DMS 273 (cell line): ENCODE measurements around the gene FGR.

Experiments used
- DNase-seq: peaks from one replicate; lab custom pipeline; 2025; ENCODE audit not compliant: unreplicated experiment; lab: John Stamatoyannopoulos, UW

FGR gene

DNA sequence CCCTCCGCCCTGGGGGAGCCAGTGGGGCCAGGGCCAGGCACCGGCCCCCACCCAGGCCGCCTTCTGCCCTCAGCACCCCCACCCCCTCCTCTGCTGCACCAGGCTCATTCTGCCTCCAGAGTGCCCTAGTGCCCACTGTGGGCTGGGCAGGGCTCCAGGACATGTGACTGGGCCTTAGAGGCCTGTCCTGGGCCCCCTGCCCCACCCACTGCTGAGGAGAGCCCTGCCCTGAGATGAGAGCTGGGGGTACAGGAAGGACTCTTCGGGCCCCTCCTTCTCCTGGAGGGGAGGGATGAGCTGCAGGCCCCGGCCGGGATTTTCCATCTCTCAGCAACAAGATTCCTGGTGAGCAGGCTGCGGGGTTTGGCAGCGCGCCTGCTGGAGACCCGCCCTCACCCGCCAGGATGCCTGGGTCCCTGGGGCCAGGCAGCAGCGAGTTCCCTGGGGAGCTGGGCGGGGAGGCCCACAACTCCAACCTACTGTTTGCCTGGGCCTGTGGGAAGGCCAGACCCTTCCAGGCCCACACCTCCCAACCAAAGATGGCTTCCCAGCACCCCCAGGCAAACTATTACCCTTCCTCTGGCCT is 45.1 kb downstream of the FGR start:
- DNase-seq = peak; percentile 31

DNA sequence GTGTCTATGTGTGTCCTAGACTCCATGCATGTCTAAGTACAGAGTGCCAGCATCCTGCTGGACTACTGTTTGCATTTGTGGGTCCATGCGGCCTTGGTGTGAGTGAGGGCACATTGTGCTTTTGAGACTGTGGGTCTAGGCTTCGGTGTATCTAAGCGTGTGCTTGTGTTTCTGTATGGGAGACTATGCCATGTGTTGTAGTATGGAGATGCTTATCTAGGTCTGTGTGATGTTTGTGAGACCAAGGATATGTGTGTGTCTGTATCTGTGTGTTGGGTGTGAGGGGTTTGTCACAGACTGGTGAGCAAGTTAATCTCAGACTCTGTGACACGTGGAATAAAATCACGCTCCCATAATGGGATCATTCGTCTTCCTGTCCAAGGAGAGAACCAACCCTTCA is 45.5 kb downstream of the FGR start:
- DNase-seq = no peak

DNA sequence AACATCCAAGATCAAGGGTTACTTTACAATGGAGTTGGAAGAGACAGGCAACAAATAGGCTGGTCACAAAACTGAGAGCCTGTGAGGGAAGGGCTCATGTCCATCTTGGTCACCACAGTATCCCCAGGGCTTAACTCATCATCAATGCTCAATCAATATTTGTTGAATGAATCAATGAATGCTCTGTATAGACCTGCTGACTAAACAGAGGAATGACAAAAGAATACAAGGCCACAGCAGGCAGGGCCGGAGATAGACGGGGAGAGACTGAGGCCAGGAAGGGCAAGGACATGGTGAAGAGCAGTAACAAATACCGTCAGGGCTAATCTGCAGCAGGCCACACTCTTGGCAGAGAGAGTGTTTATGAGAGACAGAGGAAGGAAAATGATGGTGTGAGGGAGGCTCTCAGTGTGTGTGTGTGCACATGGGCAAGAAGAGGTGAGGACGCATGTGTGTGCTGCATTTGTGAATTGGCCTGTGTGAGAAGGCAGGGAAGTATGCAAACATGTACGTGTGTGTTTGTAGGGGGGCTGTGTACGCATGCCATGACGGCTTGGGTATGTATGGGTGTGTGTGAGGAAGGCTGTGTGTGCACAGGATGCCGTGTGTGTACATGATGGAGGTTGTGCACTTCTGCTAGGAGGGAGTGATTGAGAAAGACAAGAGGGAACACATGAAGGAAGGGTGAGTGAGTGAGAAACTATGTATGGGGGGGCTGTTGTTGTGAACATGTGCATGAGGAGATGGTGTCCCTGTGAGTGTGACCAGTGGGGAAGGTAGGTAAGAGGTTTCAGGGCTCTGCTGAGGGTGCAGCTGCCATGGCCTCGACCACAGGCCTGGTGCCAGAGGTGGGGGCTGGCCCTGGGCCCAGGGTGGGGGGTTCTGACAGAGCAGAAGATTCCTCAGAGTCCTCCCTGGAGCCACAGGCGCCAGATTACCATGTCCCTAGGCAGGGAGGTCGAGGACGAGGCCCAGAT is 46.4 kb downstream of the FGR start:
- DNase-seq = no peak

DNA sequence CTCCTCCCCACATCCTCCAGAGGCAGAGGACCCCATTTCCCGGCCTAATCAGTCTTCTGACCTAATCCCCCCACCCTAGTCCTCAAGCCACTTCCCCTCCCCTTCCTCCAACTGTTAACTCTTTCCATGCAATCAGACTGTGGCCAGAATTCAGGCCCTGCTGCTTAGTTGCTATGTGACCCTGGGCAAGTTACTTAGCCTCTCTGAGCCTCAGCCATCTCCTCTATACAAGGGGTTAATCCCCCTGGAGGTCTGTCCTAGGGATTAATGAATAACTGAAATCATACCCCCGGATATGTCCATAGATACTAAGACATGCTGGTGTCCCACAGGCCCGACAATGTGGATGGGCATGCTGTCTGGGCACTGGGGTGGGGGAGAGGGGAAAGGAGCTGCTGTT is 49.3 kb downstream of the FGR start:
- no peak for DNase-seq

DNA sequence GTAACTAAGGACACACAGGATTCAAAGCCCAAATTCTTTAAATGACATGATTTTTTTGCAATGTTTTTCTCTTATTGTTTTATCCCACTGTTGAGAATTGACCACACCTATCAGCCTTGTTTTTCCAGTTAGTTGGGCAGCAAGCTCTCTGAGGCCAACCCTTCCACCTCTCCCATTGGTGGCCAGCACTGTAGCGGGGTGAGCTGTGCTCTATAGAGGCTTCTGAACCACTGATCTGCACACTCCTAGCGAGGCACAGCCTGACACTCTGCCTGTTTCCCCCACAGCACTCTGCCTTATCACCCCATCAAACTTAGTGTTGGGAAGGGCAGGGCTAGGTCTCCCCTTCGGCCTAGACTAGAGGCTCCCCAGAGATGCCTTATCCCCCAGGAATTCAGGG is 50.5 kb downstream of the FGR start:
- DNase-seq = no peak

DNA sequence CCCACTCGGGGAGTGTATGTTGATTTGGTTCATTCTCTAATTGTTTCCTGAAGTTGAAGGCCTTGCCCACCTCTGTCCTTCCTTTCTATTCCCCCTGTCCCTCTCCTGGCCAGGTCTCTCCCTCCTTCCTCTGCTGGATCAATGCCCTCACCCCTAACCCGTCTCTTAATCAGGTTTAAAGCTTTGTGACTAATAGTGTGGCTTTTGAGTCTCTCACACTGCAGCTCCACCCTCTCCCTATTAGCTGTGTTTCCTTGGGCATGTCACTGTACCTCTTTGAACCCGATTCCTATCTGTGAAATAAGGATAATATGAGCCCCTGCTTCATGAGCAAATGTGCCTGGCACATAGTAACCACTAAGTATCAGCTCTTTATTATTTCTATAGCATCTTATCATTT is 51.5 kb downstream of the FGR start:
- no peak for DNase-seq

DNA sequence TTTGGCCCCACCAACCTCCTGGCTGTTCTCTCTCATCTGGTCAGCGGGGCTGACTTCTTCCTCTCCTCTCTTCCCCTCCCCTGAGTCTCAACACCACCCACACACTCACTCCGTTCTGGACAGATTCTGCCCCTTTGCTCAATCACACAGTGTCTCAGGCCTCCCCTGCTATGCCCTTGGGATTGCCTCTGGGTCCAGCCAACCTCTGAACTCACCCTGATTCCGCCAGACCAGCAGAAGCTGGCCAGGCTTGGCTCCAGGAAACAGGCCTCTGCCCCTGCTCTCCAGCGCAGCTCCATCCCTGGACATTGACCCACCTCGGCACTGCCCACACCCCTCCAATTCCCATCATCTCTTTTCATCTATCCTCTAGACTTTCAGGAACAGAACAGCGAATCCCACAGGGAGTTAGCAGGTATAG is 53.2 kb downstream of the FGR start:
- no peak for DNase-seq

DNA sequence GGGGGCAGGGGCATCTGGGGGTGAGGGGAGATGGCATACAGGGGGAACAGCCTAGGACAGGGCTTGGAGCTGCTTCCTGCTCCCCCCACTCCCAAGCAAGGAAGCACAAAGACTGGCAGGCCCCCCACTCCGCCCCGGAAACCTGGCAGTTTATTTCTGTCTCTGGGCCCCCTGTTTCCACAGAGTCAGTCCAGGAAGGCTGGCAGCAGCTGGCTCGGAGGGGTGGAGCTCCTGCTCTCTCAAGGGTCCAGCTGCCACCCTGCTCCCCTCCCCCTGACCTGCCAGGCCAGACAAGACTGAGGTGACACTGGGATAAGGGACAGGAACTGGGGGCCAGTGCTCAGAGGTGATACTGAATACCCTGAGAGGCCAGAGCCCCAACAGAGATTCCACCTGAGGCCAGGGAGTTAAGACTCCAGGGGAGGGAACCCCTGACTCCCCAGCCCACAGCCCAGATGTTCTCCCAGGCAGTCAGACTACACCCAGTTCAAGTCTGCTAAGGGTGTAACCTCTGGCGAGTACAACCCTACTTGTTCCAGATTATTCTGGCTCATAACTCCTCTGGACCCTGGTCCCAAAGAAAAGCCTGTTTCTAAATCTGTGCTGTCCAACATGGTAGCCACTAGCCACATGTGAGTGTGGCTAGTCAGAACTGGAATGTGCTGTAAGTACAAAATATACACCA is 57.3 kb downstream of the FGR start:
- peak; percentile 75 for DNase-seq

DNA sequence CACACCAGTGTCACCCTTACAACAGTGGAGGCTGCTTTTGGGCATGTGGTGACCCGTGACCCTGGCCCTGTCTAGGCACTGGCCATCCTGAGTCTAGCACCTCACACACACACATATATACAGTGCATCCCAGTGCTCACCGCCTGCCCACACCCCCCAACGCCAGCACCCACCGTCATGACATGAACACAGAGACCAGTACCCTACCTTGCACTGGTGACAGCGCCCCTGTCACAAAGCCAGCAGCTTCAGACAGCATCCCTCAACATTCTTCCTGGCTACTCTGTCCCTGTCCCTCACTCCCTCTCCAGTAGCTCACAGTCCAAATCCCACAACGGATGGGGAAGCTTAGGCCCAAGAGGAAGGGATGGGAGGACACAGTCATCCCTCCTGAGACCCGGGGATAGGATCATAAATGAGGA is 58.2 kb downstream of the FGR start:
- DNase-seq = peak; percentile 35

DNA sequence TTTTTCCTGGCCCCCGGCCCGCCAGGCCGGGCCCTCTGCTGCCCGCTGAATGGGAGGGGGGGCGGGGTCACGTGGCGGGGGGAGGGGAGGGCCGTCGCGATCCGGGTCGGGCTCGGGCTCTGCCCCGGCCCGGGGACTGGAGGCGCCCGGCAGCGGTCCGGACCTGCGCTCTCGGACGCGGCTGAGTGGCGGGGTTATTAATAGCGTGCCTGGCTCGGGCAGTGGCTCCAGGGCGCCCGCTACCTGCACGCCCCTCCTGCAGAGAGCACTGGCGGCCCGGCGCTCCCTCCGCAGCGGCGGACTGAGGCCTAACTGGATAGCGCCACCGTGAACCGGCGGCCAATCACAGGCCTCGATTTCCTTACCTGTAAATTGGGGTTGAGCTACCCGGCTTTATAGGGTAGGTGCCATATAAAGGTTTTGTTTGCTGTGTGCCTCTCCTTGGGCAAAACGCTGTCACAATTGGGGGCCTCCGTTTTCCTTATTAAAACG is 59.1 kb downstream of the FGR start:
- peak; percentile 76 for DNase-seq

DNA sequence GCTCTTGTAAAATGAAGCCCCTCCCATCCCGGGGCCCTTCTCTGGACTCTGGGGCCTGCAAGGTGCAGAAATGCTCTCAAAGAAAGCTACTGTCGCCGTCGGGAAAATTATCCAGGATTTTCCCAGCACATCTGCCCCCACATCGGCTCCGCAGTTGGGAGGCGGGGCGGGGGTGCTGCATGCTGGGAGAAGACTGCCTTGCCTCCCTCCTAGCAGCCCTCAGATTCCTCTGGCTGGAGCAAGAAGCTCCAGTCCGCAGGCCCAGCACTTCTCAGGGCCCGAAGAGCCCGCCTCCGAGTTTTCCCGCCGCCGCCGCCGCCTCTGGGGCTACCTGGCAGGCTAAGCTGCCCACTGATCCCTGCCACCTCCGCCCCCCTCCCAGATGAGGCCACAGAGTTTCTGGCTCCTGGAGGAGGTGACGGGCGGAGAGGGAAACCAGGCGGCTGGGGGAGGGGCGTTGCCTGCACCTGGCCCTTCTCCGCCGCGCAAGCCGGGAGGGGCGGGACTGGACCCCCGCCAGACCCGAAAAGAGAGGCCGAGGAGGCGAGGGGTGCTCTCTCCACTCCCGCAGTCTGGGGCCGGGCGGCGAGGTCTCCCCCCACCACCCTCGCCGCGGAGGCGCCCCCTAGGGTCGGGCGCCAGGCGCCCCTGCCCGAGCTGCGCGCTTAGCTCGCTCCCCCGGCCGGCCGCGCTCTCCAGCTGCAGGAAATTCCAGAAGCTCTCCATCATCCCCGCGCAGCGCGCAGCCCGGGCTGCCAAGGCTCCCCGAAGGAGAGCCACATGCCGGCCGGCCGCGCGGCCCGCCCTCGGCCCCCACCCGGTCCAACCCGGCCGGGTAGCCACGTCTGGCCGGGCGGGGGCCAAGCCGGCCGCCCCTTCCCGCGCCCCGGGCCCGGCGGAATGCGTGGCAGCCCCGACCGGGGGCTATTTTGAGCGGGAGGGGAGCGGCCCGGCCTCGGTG is 59.8 kb downstream of the FGR start:
- DNase-seq = peak; percentile 88

DNA sequence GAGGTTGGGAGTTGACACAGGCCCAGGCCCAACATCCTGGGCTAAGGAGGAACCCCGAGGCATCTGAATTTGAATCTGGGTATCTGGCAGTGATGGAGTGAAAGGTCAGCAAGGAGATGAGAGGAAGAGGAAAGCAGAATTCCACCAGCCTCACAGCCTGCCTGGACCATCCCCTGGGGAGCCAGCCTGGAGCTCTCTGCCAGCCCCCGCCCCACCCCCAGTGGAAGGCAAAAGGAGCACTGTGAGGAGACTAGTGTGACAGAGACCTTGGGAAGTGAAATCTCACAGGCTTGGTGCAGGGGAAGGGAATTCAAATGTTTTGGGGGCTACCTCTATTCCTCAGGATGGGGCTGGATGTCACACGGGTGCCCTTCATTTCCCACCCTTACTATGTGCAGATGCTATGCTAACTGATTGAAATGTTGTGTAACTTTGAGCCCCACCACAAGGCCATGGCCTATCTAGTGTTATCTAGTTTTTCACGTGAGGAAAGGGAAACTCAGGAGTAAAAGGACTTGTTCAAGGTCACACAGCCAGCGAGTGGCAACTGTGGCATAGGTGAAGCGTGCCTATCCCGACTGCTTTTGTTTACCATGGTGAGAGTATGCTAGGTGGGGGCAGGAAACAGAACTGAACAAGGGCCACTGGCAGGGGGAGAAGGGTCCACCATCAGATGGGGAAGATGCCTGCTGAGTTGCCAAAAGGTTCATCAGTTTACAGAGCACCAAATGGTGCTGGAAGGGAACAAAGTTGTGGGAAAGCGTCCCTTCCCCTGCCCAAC is 60.8 kb downstream of the FGR start:
- peak; percentile 22 for DNase-seq

DNA sequence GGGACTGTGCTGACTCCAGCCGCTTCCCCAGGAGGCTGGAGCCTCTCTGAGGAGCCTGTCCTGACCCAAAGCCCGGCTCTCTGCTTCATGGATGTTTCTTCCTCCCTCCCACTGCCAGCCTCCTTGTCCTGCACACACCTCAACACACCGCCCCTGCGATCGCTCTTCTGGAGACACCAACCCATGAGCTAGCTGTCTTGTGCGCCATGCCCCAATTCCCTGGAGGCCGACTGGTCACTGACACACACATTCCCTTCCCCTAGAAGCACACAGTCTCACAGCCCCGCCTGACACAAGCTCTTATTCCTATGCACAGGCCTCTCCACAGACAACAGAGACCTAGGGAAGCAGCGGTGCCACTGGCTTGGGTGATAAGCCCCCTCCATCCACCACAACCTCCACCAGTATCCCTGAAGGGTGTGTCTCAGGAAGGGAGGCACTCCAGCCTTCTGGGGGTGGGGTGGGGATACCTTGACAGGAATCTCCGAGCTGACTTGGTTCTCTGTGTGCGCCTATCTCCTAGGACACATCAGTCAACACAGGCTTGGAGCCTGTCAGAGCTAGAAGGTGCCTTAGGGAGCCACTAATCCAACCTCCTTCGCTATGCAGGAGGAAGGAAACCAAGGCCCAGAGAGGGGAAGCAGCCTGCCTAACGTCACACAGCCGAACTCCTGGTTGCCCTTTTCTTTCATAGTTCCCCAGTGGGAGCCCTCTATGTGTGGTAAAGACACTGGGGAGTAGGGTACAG is 62.1 kb downstream of the FGR start:
- peak; percentile 49 for DNase-seq

DNA sequence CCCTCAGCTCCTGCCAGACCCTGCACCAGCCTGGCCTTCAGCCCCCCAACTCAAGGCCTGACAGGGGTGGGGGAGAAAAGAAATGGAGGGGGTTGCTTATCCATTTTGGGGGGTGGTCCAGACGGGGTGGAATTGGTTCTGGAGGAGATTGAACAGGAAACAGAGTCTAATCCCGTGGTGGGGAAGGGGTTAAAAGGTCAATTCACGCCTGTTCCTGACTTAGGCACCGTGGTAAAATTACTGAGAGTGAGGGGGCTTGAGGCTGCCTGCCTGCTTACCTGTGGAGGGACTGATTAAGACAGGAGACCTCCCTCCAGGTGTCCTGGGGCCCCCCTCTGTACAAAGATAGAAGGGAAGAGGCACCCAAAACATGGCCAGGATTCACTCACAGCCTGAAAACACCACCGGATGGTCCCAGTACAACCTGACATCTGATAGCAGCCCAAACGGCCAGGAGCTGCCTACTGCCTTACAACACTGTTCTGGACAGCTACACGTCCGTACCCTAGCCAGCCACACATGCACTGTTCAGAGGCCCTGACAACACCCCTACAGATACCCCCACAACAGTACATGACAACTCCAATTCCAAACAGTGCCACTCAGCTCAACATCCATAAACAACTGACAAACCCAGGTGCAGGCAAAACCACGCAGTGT is 62.8 kb downstream of the FGR start:
- peak; percentile 49 for DNase-seq

DNA sequence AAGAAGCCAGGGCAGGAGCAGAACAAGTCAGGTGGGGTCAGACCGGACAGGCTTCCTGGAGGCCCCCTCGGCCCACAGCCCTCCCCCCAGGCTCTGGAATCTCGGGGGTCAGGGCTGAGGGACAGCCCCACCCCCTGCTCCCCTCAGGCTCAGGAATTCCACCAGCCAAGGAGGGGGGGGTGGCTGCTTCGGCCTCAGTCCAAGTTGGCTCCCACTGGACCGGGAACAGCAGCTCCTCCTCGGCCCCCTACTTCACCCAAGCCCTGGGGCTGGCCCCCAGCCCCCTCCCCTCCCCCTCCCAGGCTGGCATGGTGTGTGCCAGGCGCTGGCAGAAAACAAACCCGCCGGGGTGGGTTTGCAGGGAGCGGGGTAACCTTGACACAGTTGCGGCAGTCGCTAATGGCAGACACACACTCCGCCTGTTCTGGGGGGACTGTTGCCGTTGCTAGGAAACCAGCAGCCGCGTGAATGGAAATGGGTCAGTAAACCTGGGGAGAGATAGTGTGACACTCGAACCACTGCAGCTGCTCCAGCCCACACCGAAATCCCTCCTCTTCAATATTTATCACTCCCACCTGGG is 63.5 kb downstream of the FGR start:
- peak; percentile 44 for DNase-seq

DNA sequence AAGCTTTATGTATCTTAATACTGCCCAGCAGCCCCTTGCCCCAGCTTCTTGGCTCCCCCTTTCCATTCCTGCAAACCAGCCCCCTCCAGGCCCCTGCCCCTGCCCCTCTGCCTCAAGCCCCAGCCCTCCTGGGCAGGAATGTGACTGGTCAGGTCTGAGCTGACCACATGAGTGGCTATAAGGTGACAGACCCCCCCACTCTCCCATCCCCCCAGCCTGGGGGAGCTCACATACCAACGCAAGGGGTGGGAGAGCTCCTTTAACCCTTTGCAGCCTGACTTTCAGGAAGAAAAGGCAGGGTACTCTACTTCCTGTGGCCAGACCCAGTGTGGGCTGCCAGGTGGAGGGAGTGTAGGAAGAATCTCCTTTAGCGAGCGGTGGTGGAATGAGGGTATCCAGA is 64.2 kb downstream of the FGR start:
- DNase-seq = no peak

DNA sequence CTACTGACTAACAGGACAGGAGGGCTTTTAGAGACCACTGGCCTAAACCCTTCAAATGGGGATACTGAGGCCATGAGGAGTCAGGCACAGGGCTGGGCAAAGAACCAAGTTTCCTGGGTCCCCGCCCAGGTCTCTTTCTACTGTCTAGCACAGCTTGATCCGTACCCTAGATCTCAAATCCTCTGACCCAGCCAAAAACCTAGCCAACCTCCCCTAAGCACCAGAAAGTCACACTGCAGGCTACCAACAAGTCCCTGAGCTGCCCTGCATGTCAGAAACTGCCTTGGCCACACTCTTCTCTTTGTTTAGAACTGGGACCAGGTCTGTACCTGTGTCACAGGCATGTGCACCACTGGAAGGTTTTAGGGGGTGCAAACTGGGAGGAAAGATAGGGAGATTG is 64.6 kb downstream of the FGR start:
- peak; percentile 36 for DNase-seq
